HEK293 (cell line): Measurements from ENCODE around the gene CD2.

ENCODE experiments used
- OVOL3 ChIP-seq: fragments of 450-650 bp; formaldehyde crosslinking; IDR thresholded peaks from 2 replicates; pipeline ENCODE4 v1.5.1; 2016; ENCODE audit warnings: missing biosample characterization, missing genetic modification characterization
- ZBTB20 ChIP-seq: fragments of 450-650 bp; formaldehyde crosslinking; IDR thresholded peaks from 2 replicates; pipeline ENCODE4 v1.5.1; 2016; ENCODE audit warnings: missing biosample characterization, missing genetic modification characterization
- ZIC2 ChIP-seq: fragments of 450-650 bp; formaldehyde crosslinking; IDR thresholded peaks from 2 replicates; pipeline ENCODE4 v1.5.1; 2016; ENCODE audit warnings: missing biosample characterization, missing genetic modification characterization
- ZNF202 ChIP-seq: fragments of 450-650 bp; formaldehyde crosslinking; IDR thresholded peaks from 2 replicates; pipeline ENCODE4 v1.5.1; 2016; ENCODE audit warnings: missing biosample characterization, missing genetic modification characterization, borderline replicate concordance
- ZNF311 ChIP-seq: fragments of 450-650 bp; formaldehyde crosslinking; IDR thresholded peaks from 2 replicates; pipeline ENCODE4 v1.5.1; 2017; ENCODE audit warnings: missing biosample characterization, missing genetic modification characterization, borderline replicate concordance
- ZNF394 ChIP-seq: fragments of 450-650 bp; formaldehyde crosslinking; IDR thresholded peaks from 2 replicates; pipeline ENCODE4 v1.5.1; 2016; ENCODE audit warnings: missing biosample characterization, missing genetic modification characterization, mild to moderate bottlenecking, moderate library complexity, borderline replicate concordance
- TF ChIP-seq, protein P1 (sequence below): fragments of 450-650 bp; formaldehyde crosslinking; IDR thresholded peaks from 2 replicates; pipeline ENCODE4 v1.5.1; 2016; ENCODE audit warnings: missing biosample characterization, missing genetic modification characterization
- TF ChIP-seq, protein P2 (sequence below): fragments of 450-650 bp; formaldehyde crosslinking; conservative IDR thresholded peaks from 2 replicates; pipeline ENCODE4 v1.5.1; 2016; ENCODE audit warnings: low read depth, missing biosample characterization, missing genetic modification characterization
- TF ChIP-seq, protein P3 (sequence below): fragments of 450-650 bp; formaldehyde crosslinking; IDR thresholded peaks from 2 replicates; pipeline ENCODE4; 2016; ENCODE audit warnings: missing biosample characterization, missing genetic modification characterization
- TF ChIP-seq, protein P4 (sequence below): fragments of 450-650 bp; formaldehyde crosslinking; IDR thresholded peaks from 2 replicates; pipeline ENCODE4 v1.5.1; 2016; ENCODE audit warnings: missing biosample characterization, missing genetic modification characterization

DNA sequence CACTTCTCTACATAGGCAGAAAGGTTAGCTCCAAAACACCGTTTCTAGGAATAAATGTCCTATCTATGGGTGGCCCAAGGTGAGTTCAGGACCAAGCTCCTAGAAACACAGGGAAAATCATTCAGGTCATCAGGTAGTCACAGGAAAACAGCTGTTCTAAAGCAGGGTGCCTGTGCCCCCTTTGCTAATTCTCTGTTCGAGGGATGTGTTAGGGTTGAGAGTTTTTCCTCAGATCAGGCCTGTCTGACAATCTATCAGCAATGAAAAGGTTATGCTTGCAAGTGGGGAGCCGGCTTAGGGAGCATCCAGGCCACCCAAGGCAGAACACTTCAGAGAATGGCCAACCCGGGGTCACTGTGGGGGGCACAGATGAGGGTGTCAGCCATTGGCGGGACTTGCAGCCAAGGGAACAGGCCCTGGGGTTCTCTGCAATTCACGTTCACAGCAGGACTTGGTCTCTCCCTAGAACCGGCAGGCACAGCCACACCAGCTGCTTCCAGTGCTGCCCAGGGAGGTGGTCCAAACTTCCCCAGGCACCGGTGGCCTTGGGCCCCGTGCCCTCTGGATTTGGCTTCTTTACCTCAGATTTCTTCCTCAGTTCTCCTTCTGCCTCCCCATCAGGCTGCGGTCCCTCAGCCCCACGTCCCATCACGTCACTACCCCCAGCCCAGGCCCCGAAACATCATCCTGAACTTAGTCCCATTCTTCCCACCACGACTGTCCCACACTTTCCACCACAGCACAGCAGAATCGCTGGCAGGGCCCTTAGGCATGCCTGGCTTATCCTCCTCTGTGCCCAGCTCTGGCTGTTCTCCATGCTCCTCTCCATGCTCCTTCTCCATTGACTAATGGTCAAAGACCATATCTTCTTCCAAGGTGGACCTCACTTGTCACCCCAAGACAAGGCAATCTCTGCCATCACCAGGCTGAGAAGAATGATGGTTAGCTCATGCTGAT lies 11.0 kb downstream of the CD2 start:
- TF ChIP-seq, protein P1, sequence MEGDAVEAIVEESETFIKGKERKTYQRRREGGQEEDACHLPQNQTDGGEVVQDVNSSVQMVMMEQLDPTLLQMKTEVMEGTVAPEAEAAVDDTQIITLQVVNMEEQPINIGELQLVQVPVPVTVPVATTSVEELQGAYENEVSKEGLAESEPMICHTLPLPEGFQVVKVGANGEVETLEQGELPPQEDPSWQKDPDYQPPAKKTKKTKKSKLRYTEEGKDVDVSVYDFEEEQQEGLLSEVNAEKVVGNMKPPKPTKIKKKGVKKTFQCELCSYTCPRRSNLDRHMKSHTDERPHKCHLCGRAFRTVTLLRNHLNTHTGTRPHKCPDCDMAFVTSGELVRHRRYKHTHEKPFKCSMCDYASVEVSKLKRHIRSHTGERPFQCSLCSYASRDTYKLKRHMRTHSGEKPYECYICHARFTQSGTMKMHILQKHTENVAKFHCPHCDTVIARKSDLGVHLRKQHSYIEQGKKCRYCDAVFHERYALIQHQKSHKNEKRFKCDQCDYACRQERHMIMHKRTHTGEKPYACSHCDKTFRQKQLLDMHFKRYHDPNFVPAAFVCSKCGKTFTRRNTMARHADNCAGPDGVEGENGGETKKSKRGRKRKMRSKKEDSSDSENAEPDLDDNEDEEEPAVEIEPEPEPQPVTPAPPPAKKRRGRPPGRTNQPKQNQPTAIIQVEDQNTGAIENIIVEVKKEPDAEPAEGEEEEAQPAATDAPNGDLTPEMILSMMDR (tag by site-specific recombination), result no peak
- no peak for TF ChIP-seq OVOL3 (tag by site-specific recombination)
- no peak for TF ChIP-seq ZNF202 (tag by site-specific recombination)
- TF ChIP-seq, protein P2, sequence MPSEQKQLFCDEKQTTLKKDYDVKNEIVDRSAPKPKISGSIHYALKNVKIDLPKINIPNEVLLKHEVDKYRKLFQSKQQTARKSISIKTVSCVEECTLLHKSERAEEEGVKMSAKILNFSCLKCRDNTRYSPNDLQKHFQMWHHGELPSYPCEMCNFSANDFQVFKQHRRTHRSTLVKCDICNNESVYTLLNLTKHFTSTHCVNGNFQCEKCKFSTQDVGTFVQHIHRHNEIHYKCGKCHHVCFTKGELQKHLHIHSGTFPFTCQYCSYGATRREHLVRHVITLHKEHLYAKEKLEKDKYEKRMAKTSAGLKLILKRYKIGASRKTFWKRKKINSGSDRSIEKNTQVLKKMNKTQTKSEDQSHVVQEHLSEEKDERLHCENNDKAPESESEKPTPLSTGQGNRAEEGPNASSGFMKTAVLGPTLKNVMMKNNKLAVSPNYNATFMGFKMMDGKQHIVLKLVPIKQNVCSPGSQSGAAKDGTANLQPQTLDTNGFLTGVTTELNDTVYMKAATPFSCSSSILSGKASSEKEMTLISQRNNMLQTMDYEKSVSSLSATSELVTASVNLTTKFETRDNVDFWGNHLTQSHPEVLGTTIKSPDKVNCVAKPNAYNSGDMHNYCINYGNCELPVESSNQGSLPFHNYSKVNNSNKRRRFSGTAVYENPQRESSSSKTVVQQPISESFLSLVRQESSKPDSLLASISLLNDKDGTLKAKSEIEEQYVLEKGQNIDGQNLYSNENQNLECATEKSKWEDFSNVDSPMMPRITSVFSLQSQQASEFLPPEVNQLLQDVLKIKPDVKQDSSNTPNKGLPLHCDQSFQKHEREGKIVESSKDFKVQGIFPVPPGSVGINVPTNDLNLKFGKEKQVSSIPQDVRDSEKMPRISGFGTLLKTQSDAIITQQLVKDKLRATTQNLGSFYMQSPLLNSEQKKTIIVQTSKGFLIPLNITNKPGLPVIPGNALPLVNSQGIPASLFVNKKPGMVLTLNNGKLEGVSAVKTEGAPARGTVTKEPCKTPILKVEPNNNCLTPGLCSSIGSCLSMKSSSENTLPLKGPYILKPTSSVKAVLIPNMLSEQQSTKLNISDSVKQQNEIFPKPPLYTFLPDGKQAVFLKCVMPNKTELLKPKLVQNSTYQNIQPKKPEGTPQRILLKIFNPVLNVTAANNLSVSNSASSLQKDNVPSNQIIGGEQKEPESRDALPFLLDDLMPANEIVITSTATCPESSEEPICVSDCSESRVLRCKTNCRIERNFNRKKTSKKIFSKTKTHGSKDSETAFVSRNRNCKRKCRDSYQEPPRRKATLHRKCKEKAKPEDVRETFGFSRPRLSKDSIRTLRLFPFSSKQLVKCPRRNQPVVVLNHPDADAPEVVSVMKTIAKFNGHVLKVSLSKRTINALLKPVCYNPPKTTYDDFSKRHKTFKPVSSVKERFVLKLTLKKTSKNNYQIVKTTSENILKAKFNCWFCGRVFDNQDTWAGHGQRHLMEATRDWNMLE (tag by site-specific recombination), result no peak
- no peak for TF ChIP-seq ZBTB20
- TF ChIP-seq ZNF311 (tag by site-specific recombination), result no peak
- TF ChIP-seq, protein P3, sequence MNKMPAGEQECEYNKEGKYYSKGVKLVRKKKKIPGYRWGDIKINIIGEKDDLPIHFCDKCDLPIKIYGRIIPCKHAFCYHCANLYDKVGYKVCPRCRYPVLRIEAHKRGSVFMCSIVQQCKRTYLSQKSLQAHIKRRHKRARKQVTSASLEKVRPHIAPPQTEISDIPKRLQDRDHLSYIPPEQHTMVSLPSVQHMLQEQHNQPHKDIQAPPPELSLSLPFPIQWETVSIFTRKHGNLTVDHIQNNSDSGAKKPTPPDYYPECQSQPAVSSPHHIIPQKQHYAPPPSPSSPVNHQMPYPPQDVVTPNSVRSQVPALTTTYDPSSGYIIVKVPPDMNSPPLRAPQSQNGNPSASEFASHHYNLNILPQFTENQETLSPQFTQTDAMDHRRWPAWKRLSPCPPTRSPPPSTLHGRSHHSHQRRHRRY (tag by site-specific recombination), result no peak
- no peak for TF ChIP-seq ZIC2
- TF ChIP-seq ZNF394, result no peak
- TF ChIP-seq, protein P4, sequence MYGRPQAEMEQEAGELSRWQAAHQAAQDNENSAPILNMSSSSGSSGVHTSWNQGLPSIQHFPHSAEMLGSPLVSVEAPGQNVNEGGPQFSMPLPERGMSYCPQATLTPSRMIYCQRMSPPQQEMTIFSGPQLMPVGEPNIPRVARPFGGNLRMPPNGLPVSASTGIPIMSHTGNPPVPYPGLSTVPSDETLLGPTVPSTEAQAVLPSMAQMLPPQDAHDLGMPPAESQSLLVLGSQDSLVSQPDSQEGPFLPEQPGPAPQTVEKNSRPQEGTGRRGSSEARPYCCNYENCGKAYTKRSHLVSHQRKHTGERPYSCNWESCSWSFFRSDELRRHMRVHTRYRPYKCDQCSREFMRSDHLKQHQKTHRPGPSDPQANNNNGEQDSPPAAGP, result no peak
